Activated T-helper 2 cell treated with anti-CD3 and anti-CD28 coated beads, Interferon-gamma antibody, Interleukin-2, Interleukin-4, amounts not matched to agents 10 μg/mL and 5 μg/mL and 100 μg/mL, durations not matched to agents 14 hours and 24 hours and 36 hours (primary cell): ENCODE measurements around the gene NCOA7. TPM values are rescaled to one million over a fixed set of nuclear protein-coding genes. Genes with fewer than 3 reads are reported as not detected.

Experiments
- DNase-seq: peaks from one replicate; pipeline ENCODE4 v3.0.0; 2021; ENCODE audit warnings: low spot score
- H3K27ac Mint-ChIP-seq: one replicate; pipeline ENCODE4 v1.8.0; 2021; ENCODE audit warnings: mixed read lengths
- H3K27me3 Mint-ChIP-seq: one replicate; pipeline ENCODE4 v1.8.0; 2021; ENCODE audit warnings: low read depth, mixed read lengths
- H3K36me3 Mint-ChIP-seq: one replicate; pipeline ENCODE4 v1.8.0; 2021; ENCODE audit warnings: low read depth, mixed read lengths
- H3K4me1 Mint-ChIP-seq: one replicate; pipeline ENCODE4 v1.8.0; 2021; ENCODE audit warnings: low read depth, mixed read lengths
- H3K4me3 Mint-ChIP-seq: one replicate; pipeline ENCODE4 v1.8.0; 2021; ENCODE audit warnings: low read depth, mild to moderate bottlenecking, moderate library complexity, mixed read lengths
- H3K9me3 Mint-ChIP-seq: one replicate; pipeline ENCODE4 v1.8.0; 2021; ENCODE audit warnings: mixed read lengths
- intact Hi-C: fragments of 100-400 bp; cut with micrococcal nuclease; formaldehyde crosslinking; loops from one replicate; pipeline ENCODE4 v1.15.1; 2023
- total RNA-seq: library from RNA; stranded (reverse); gene quantifications from 2 replicates; pipeline ENCODE4 v1.2.3, GENCODE V29; 2022

The NCOA7 gene
- total RNA-seq, 1 donor from 2014 or later: 40.5 TPM

- H3K36me3 Mint-ChIP-seq: peaks cover 14% of the 10 kb centered on the region
- DNase-seq: no peak
- H3K27ac Mint-ChIP-seq: no peak overlapping the region
- peaks cover 3% of the 10 kb centered on the region for H3K4me1 Mint-ChIP-seq
- no peak overlapping the region for H3K4me3 Mint-ChIP-seq
- no peaks in the 10 kb centered on the region for H3K27me3 Mint-ChIP-seq
- intact Hi-C loops: loop anchor here (1.0 to 5.0 kb wide), 2 partner anchors 66 to 98 kb away; partner anchors contain the start of genes HINT3 and NCOA7
- H3K9me3 Mint-ChIP-seq: no peaks in the 10 kb centered on the region
Measured at GRCh38 chr6:125858427-125859320, 67.9 kb downstream of the NCOA7 start.

DNA sequence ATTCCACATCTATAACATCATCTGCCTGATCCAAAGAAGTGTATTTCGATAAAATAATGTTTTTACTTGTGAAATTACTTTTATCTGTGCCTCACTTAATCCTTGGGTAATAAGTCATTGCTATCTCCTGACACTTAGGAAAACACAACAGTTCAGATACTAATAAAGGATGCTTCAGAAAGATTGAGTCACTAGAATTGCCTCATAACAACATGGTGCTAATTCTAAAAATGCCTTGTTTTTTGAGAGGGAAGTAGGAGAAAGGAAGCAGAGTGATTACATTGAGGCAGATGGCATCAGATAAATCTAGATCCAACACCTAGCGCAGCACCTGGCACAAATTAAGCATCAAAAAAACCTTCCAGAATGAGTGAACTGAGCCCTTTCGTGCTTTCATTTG lies 69.0 kb downstream of the NCOA7 start:
- Mint-ChIP-seq H3K27ac (no peak overlapping the region), H3K4me1 (peaks cover 3% of the 10 kb centered on the region), H3K36me3 (peaks cover 14% of the 10 kb centered on the region), H3K27me3 (no peaks in the 10 kb centered on the region), H3K9me3 (no peaks in the 10 kb centered on the region), H3K4me3 (no peak overlapping the region)
- intact Hi-C loops: loop anchor here (5.0 kb wide), 1 partner anchor 67 kb away; the partner anchor contains the start of gene NCOA7
- DNase-seq: no peak

DNA sequence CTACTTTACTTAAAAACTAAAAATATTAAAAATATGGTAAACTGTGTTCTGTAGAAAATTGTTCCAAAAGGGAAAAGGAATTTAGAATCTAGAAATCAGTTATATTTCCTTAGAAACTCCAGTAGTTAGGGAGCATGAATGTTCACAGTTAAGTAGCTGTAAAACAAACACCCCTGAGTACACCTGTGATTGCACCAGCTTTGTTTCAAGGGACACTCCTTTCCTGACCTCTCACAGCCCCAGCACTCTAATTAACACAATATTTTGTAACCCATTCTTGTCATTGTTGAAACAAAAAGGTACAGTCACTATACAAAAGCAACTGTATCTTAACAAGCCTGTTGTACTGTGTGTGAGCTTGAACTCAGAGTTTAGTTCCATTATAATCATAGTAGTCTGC lies 72.3 kb downstream of the NCOA7 start:
- Mint-ChIP-seq H3K27me3 (no peaks in the 10 kb centered on the region), H3K9me3 (no peaks in the 10 kb centered on the region), H3K4me3 (no peak overlapping the region), H3K4me1 (peaks cover 3% of the 10 kb centered on the region), H3K36me3 (peaks cover 5% of the 10 kb centered on the region), H3K27ac (no peak overlapping the region)
- DNase-seq: no peak
- intact Hi-C loops: no loop called here

- Mint-ChIP-seq H3K27ac (no peak overlapping the region), H3K9me3 (no peaks in the 10 kb centered on the region), H3K27me3 (no peaks in the 10 kb centered on the region), H3K4me1 (no peaks in the 10 kb centered on the region), H3K36me3 (no peaks in the 10 kb centered on the region), H3K4me3 (no peak overlapping the region)
- intact Hi-C loops: no loop called here
- DNase-seq: no peak
Measured at GRCh38 chr6:125865015-125865414, 74.3 kb downstream of the NCOA7 start.

DNA sequence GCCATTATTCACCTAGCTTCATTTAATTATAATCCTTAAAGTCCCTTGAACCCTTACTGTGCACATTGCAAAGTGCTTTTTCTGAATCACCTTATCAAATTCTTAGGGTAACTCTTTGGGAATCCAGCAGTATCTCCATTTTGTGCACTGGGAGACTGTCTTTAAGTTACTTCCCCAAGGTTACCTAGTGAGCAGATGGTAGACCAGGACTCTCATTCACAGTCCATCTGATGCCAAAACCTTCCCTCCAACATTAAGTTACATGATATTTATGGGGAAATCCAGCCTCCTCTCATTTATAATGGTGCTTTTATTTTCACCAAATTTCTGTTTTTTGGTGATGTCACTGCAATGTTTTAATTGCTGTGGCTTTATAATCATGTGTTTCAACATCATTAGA lies 75.7 kb downstream of the NCOA7 start:
- H3K4me1 Mint-ChIP-seq: no peaks in the 10 kb centered on the region
- intact Hi-C loops: no loop called here
- H3K36me3 Mint-ChIP-seq: no peaks in the 10 kb centered on the region
- no peak for DNase-seq
- H3K4me3 Mint-ChIP-seq: no peak overlapping the region
- H3K27ac Mint-ChIP-seq: no peak overlapping the region
- no peaks in the 10 kb centered on the region for H3K27me3 Mint-ChIP-seq
- no peaks in the 10 kb centered on the region for H3K9me3 Mint-ChIP-seq

DNA sequence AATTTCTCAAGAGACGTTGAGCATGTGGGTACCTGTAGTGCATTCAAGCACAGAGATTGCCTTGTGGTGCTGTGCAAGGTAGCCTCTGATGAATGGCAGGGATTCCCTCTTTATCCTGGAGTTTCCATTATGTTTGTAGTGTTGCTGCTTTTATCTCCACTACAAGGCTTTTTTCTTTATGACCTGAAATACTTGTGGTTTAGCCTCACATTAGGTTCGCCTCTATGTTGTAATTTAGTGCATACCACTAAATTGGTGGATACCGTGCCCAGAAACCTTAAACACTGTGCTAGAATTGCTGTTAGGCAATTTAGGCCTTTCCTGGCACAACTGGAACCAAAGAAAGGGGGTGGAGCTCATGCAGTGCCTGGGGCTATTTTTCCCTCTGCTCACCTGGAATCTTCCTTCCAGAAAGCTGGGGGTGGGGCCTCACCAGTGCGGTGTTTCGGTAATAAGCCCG lies 76.8 kb downstream of the NCOA7 start:
- no peaks in the 10 kb centered on the region for H3K27me3 Mint-ChIP-seq
- no peak overlapping the region for H3K4me3 Mint-ChIP-seq
- no peaks in the 10 kb centered on the region for H3K36me3 Mint-ChIP-seq
- intact Hi-C loops: no loop called here
- H3K4me1 Mint-ChIP-seq: peaks cover 3% of the 10 kb centered on the region
- no peaks in the 10 kb centered on the region for H3K9me3 Mint-ChIP-seq
- DNase-seq: no peak
- no peak overlapping the region for H3K27ac Mint-ChIP-seq

- intact Hi-C loops: no loop called here
- H3K9me3 Mint-ChIP-seq: no peaks in the 10 kb centered on the region
Measured at GRCh38 chr6:125868252-125868651, 77.5 kb downstream of the NCOA7 start.

GRCh38 chr6:125868678-125869395 lies 78.1 kb downstream of the NCOA7 start:
- H3K36me3 Mint-ChIP-seq: no peaks in the 10 kb centered on the region
- no peaks in the 10 kb centered on the region for H3K9me3 Mint-ChIP-seq
- intact Hi-C loops: no loop called here
- DNase-seq: no peak
- H3K27ac Mint-ChIP-seq: no peak overlapping the region
- peaks cover 3% of the 10 kb centered on the region for H3K4me1 Mint-ChIP-seq
- no peaks in the 10 kb centered on the region for H3K27me3 Mint-ChIP-seq
- no peak overlapping the region for H3K4me3 Mint-ChIP-seq

More at GRCh38 chr6:125868252-125868651, 77.5 kb downstream of the NCOA7 start:
- no peak for DNase-seq
- no peaks in the 10 kb centered on the region for H3K27me3 Mint-ChIP-seq
- H3K4me1 Mint-ChIP-seq: peaks cover 3% of the 10 kb centered on the region
- no peak overlapping the region for H3K27ac Mint-ChIP-seq
- no peak overlapping the region for H3K4me3 Mint-ChIP-seq
- no peaks in the 10 kb centered on the region for H3K36me3 Mint-ChIP-seq

DNA sequence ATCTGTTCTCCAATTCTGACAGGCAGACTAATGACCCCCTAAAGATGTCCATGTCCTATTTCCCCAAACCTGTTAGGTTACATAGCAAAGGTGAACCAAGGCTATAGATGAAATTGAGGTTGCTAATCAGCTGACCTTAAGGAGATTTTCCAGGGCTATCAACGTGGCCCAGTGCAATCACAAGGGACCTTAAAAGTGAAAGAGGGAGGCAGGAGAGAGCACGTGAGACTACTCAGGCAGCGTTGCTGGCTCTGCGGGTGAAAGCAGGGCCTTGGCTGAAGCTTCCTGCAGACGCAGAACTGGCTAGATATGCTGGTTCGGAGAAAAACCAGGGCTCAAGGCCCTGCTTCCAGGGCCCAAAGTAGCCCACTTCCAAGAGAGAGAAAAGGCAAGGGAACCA lies 78.7 kb downstream of the NCOA7 start:
- H3K9me3 Mint-ChIP-seq: no peaks in the 10 kb centered on the region
- H3K27ac Mint-ChIP-seq: no peak overlapping the region
- H3K27me3 Mint-ChIP-seq: no peaks in the 10 kb centered on the region
- DNase-seq: no peak
- intact Hi-C loops: no loop called here
- no peak overlapping the region for H3K4me3 Mint-ChIP-seq
- H3K36me3 Mint-ChIP-seq: no peaks in the 10 kb centered on the region
- peaks cover 3% of the 10 kb centered on the region for H3K4me1 Mint-ChIP-seq

- Mint-ChIP-seq H3K4me3 (no peak overlapping the region), H3K27ac (no peak overlapping the region), H3K36me3 (peaks cover 13% of the 10 kb centered on the region), H3K4me1 (peaks cover 3% of the 10 kb centered on the region), H3K9me3 (no peaks in the 10 kb centered on the region), H3K27me3 (no peaks in the 10 kb centered on the region)
- intact Hi-C loops: no loop called here
- DNase-seq: no peak
Measured at GRCh38 chr6:125871365-125871764, 80.6 kb downstream of the NCOA7 start.

DNA sequence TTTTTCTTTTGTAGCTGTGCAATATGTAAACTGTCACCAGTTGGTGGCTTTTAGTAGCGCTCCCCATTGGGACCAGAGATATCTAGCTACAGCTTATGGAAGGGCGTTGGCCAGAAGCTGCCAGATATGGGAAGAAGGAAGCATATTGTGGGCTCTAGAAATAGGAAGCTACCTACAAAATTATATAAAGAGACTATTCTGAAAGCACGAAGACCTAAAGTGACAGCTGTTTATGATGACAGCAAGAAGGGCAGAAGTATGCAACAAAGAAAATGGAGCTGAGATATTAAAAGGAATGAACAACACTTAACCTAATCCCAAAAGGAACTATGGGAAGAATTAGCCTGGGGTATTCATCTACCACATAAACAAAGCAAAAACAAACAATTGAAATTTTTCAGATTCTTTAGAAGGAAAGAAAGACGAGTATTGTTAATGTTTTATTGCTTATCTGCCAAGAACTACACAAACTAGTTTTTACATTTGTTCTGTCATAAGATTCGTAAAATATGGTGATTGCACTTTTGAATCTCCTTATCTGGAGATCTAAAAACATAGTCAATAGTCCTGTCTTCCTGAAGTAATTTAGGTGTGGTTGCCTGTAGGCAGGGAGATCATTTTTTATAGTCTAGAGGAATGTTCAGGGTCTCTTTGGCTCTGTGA lies 81.6 kb downstream of the NCOA7 start:
- DNase-seq: no peak
- Mint-ChIP-seq H3K27me3 (no peaks in the 10 kb centered on the region), H3K36me3 (peaks cover 13% of the 10 kb centered on the region), H3K9me3 (no peaks in the 10 kb centered on the region), H3K4me1 (peaks cover 3% of the 10 kb centered on the region), H3K27ac (no peak overlapping the region), H3K4me3 (no peak overlapping the region)
- intact Hi-C loops: no loop called here

DNA sequence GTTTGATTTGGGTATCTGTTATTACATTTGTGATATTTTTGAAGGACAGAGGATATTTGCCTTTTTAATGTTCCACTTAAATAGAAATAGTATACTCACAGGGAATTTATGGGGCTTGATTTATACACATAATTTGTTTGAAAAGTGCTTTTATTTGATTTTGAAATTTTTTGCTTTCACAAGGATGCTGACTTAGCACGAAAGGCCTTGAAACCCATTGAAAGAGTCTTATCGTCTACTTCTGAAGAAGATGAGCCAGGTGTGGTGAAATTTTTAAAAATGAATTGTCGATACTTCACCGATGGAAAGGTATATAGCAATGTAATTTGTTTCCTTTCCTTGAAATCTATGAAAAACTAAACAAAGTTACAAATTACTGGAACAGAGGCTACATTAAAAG lies 91.5 kb downstream of the NCOA7 start:
- Mint-ChIP-seq H3K27ac (no peak overlapping the region), H3K27me3 (no peaks in the 10 kb centered on the region), H3K36me3 (peaks cover 41% of the 10 kb centered on the region), H3K4me1 (no peaks in the 10 kb centered on the region), H3K4me3 (no peak overlapping the region), H3K9me3 (no peaks in the 10 kb centered on the region)
- intact Hi-C loops: no loop called here
- DNase-seq: no peak
